PFSK-1 (cell line): ENCODE data around the gene SIAE.

ENCODE experiments used
- FOXP2 ChIP-seq: optimal IDR thresholded peaks from 2 replicates; pipeline ENCODE3; 2011; ENCODE audit warnings: borderline replicate concordance, control low read depth, inconsistent platforms; ENCODE audit not compliant: insufficient read depth; ENCODE audit errors: extremely low read length, extremely low read depth
- POLR2AphosphoS5 ChIP-seq: IDR thresholded peaks from 2 replicates; pipeline ENCODE4 v1.6.1; 2012; ENCODE audit warnings: low read depth, mild to moderate bottlenecking, control low read depth, low read length, moderate library complexity
- TAF1 ChIP-seq: IDR thresholded peaks from 2 replicates; pipeline ENCODE4 v1.6.1; 2012; ENCODE audit warnings: low read length, control low read depth, borderline replicate concordance; ENCODE audit not compliant: insufficient read depth
- TF ChIP-seq, protein P1 (sequence below), 2 experiments: IDR thresholded peaks; 2 replicates each; pipeline versions ENCODE4 v1.6.1 to v1.8.0; 2011 to 2012; ENCODE audit warnings: low read depth in 2 of 2, low read length in 2 of 2, control low read depth in 1 of 2, inconsistent platforms in 1 of 2, mild to moderate bottlenecking in 1 of 2, moderate library complexity in 1 of 2; ENCODE audit not compliant: insufficient read depth in 1 of 2

DNA sequence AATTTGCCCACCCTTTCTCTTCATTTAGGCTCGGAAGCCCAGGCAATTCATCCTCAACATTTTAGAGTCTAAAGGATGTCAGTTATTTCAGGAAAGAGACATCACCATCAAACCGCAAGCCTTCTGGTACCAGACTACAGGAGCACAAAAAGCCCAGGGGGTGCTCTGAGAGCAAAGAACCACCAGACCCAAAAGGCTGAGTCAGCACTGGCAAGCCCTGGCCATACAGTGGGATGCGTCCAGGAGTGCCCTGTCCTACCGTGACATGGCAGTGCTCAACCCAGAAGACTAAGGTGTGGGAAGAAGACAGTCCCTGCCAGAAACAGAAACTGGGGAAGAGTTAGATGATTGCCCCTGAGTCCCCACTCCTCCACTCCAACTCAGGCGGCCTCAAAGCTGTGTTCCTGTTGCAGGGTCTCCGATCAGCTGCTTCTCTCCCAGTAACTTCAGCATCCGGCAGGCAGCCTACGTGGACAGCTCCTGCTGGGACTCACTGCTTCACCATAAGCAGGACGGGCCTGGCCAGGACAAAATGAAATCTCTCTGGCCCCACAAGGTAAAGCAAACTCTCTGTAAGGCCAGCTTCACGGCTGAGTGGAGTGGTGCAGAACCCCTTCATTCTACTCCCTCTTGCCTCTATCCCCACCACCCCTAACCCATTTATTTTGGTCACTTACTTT is 60.8 kb downstream of the SIAE start:
- TF ChIP-seq POLR2AphosphoS5 = no peak
- TF ChIP-seq, protein P1, sequence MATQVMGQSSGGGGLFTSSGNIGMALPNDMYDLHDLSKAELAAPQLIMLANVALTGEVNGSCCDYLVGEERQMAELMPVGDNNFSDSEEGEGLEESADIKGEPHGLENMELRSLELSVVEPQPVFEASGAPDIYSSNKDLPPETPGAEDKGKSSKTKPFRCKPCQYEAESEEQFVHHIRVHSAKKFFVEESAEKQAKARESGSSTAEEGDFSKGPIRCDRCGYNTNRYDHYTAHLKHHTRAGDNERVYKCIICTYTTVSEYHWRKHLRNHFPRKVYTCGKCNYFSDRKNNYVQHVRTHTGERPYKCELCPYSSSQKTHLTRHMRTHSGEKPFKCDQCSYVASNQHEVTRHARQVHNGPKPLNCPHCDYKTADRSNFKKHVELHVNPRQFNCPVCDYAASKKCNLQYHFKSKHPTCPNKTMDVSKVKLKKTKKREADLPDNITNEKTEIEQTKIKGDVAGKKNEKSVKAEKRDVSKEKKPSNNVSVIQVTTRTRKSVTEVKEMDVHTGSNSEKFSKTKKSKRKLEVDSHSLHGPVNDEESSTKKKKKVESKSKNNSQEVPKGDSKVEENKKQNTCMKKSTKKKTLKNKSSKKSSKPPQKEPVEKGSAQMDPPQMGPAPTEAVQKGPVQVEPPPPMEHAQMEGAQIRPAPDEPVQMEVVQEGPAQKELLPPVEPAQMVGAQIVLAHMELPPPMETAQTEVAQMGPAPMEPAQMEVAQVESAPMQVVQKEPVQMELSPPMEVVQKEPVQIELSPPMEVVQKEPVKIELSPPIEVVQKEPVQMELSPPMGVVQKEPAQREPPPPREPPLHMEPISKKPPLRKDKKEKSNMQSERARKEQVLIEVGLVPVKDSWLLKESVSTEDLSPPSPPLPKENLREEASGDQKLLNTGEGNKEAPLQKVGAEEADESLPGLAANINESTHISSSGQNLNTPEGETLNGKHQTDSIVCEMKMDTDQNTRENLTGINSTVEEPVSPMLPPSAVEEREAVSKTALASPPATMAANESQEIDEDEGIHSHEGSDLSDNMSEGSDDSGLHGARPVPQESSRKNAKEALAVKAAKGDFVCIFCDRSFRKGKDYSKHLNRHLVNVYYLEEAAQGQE (IDR thresholded peaks at IDR 0.05; ENCODE audit: insufficient read depth in 1 of 2, low read depth in 2 of 2, low read length in 2 of 2) = peak; percentile 63 to 86
- no peak for TF ChIP-seq FOXP2
- TF ChIP-seq TAF1 = no peak
